K562 (cell line): ENCODE results near the gene LRRC4C. TPM values are rescaled to one million over a fixed set of nuclear protein-coding genes. Genes with fewer than 3 reads are reported as not detected.

Experiments
- ATAC-seq: fragments of 200-7000 bp; cut with Tn5 transposase; 3 replicates; pipeline ENCODE4 v1.9.1; 2020; ENCODE audit warnings: moderate library complexity
- BruUV-seq: library from RNA; stranded (reverse); fragments of 400-500 nt; replicated peaks from 2 replicates; lab custom pipeline; 2021; lab: Mats Ljungman, UMichigan
- CTCF ChIA-PET: fragments of 300-600 bp; formaldehyde crosslinking; extraction: SDS; loops from one replicate; lab custom pipeline; 2021; ENCODE audit warnings: low intra/inter-chr PET ratio; lab: Yijun Ruan, JAX
- POLR2A ChIA-PET: fragments of 300-600, 350-650 bp; sonication (Branson Sonifier 250); formaldehyde crosslinking; extraction: SDS; loops from one replicate; lab custom pipeline; 2021; ENCODE audit warnings: antibody characterized with exemption, inconsistent platforms; lab: Yijun Ruan, JAX
- DNase-seq, 4 experiments: peaks; one replicate each; pipeline versions ENCODE4 v3.0.0 to v3.0.0-alpha.2; 2011 to 2018; ENCODE audit warnings: low spot score in 3 of 4, mixed read lengths in 3 of 4; ENCODE audit errors: extremely low read depth in 1 of 4
- FAIRE-seq: peaks from 2 replicates; lab custom pipeline; 2011; peaks lifted over from hg19 to GRCh38; lab: Jason Lieb, UNC
- H2AFZ ChIP-seq: 2 replicates; pipeline ENCODE4 v1.6.0; 2011; ENCODE audit warnings: low read depth, low read length, control low read depth, inconsistent platforms
- H3K27ac ChIP-seq: fragments of 200-600 bp; 3 replicates; pipeline ENCODE4 v1.8.0; 2011; ENCODE audit warnings: low read depth, mild to moderate bottlenecking, control low read depth, inconsistent platforms, low read length, moderate library complexity, mixed read lengths; ENCODE audit errors: extremely low read depth
- H3K27me3 ChIP-seq, 2 experiments: fragments of 300-600 bp in 1 of 2; 2 replicates in 1 of 2; 3 replicates in 1 of 2; pipeline versions ENCODE4 v1.6.0 to v1.8.0; 2011; ENCODE audit warnings: inconsistent platforms in 2 of 2, low read length in 2 of 2, mild to moderate bottlenecking in 1 of 2, mixed read lengths in 1 of 2, moderate library complexity in 1 of 2; ENCODE audit not compliant: control insufficient read depth in 2 of 2, insufficient read depth in 2 of 2
- H3K36me3 ChIP-seq: fragments of 300-600 bp; 3 replicates; pipeline ENCODE4 v1.8.0; 2011; ENCODE audit warnings: mild to moderate bottlenecking, low read length, inconsistent platforms; ENCODE audit not compliant: control insufficient read depth, insufficient read depth
- H3K4me1 ChIP-seq, 2 experiments: fragments of 200-600 bp in 1 of 2; replicated peaks in 1 of 2; 2 replicates in 1 of 2; 3 replicates in 1 of 2; pipeline versions ENCODE4 v1.5.1 to v1.8.0; 2011; ENCODE audit warnings: inconsistent platforms in 2 of 2, low read length in 2 of 2, mild to moderate bottlenecking in 1 of 2, mixed read lengths in 1 of 2, moderate library complexity in 1 of 2; ENCODE audit not compliant: control insufficient read depth in 2 of 2, insufficient read depth in 2 of 2
- H3K4me2 ChIP-seq: 2 replicates; pipeline ENCODE4 v1.6.1; 2011; ENCODE audit warnings: low read length, control low read depth, inconsistent platforms, mixed read lengths; ENCODE audit not compliant: insufficient read depth
- H3K4me3 ChIP-seq: fragments of 200-600 bp; sonication (generic), shearing (Covaris generic); 2 replicates; pipeline ENCODE4 v1.5.1; 2016; ENCODE audit warnings: control low read depth, inconsistent platforms
- H3K79me2 ChIP-seq: fragments of 200-600 bp; 3 replicates; pipeline ENCODE4 v1.8.0; 2011; ENCODE audit warnings: low read length, inconsistent platforms; ENCODE audit not compliant: control insufficient read depth, insufficient read depth
- H3K9ac ChIP-seq, 2 experiments: 2 replicates each; pipeline versions ENCODE4 v1.6.0 to v1.6.1; 2011; ENCODE audit warnings: low read depth in 2 of 2, low read length in 2 of 2, control low read depth in 1 of 2, inconsistent platforms in 1 of 2, mild to moderate bottlenecking in 1 of 2, mixed read lengths in 1 of 2; ENCODE audit not compliant: insufficient read depth in 1 of 2
- H3K9me1 ChIP-seq: one replicate; pipeline ENCODE4 v1.6.0; 2011; ENCODE audit warnings: inconsistent platforms, mild to moderate bottlenecking, low read length, moderate library complexity; ENCODE audit not compliant: control insufficient read depth, insufficient read depth
- H3K9me3 ChIP-seq: replicated peaks from 2 replicates; pipeline ENCODE4 v1.5.1; 2011; ENCODE audit warnings: low read depth, low read length, inconsistent platforms; ENCODE audit not compliant: control insufficient read depth, insufficient read depth
- H4K20me1 ChIP-seq: replicated peaks from 2 replicates; pipeline ENCODE4 v1.6.1; 2011; ENCODE audit warnings: low read length, inconsistent platforms, mixed read lengths; ENCODE audit not compliant: control insufficient read depth, insufficient read depth
- BRD9 ChIP-seq: fragments of 450-650 bp; IDR thresholded peaks from 2 replicates; pipeline ENCODE4 v1.6.1; 2018; ENCODE audit warnings: low read depth; ENCODE audit not compliant: partially characterized antibody
- BRF1 ChIP-seq: IDR thresholded peaks from 3 replicates; pipeline ENCODE4 v1.6.1; 2011; ENCODE audit warnings: borderline replicate concordance, mild to moderate bottlenecking; ENCODE audit not compliant: insufficient read length; ENCODE audit errors: extremely low read depth
- CREBBP ChIP-seq: IDR thresholded peaks from one replicate; pipeline ENCODE4 v1.6.1; 2012; ENCODE audit warnings: low read depth, mild to moderate bottlenecking, control low read depth, inconsistent platforms, low read length
- EHMT2 ChIP-seq: fragments of 450-650 bp; IDR thresholded peaks from 2 replicates; pipeline ENCODE4 v1.6.1; 2018; ENCODE audit warnings: antibody characterized with exemption
- NFXL1 ChIP-seq: fragments of 450-650 bp; formaldehyde crosslinking; IDR thresholded peaks from 2 replicates; pipeline ENCODE4 v1.4.0; 2021; ENCODE audit warnings: mild to moderate bottlenecking
- NR1H2 ChIP-seq: sonication (generic); formaldehyde crosslinking; IDR thresholded peaks from 2 replicates; pipeline ENCODE4 v1.4.0; 2020; ENCODE audit warnings: mild to moderate bottlenecking, missing genetic modification reagents
- PKNOX1 ChIP-seq: fragments of 450-650 bp; IDR thresholded peaks from 2 replicates; pipeline ENCODE4 v1.6.1; 2016
- RBM17 ChIP-seq: fragments of 200-400 bp; formaldehyde crosslinking; IDR thresholded peaks from 2 replicates; pipeline ENCODE4 v1.6.1; 2017; ENCODE audit warnings: low read depth, mild to moderate bottlenecking, low read length, borderline replicate concordance
- U2AF2 ChIP-seq: fragments of 200-400 bp; formaldehyde crosslinking; optimal IDR thresholded peaks from 2 replicates; pipeline ENCODE3; 2017; ENCODE audit warnings: low read depth, mild to moderate bottlenecking, low read length
- ZFP91 ChIP-seq: sonication (generic); formaldehyde crosslinking; IDR thresholded peaks from 2 replicates; pipeline ENCODE4 v1.8.0; 2022; ENCODE audit warnings: mild to moderate bottlenecking, missing genetic modification reagents
- ZNF3 ChIP-seq: fragments of 250-450 bp; sonication (Bioruptor Pico); IDR thresholded peaks from 2 replicates; pipeline ENCODE4 v1.5.0; 2021; ENCODE audit warnings: mild to moderate bottlenecking, moderate library complexity
- WGBS: fragments of 100-300 bp; shearing (Covaris generic); methylation state at CpG from one replicate; pipeline ENCODE4 v1.1.6; 2016; ENCODE audit warnings: low coverage, mixed read lengths; ENCODE audit not compliant: insufficient coverage; ENCODE audit errors: missing lambda C conversion rate; 5-methylcytosine and 5-hydroxymethylcytosine counted together
- in situ Hi-C: fragments of 300-500 bp; cut with MboI; formaldehyde crosslinking; loops from 4 replicates; pipeline ENCODE4 v1.15.0; 2018; ENCODE audit warnings: inconsistent platforms, mixed read lengths
- intact Hi-C: fragments of 100-400 bp; cut with micrococcal nuclease; formaldehyde crosslinking; loops from 2 replicates; pipeline ENCODE4 v1.14.2; 2022
- polyA plus RNA-seq, 8 experiments: library from polyadenylated mRNA; depleted of rRNA in 4 of 8; stranded (reverse) in 5 of 8; unstranded in 3 of 8; fragments of >200 nt; fragmentation: Nextera tagmentation in 2 of 8; fragmentation: Illumina TruSeq in 1 of 8; extraction: Ambion mirVana in 2 of 8; extraction: Trizol in 1 of 8; gene quantifications; 2 replicates each; pipeline versions ENCODE4 v1.2.1 to v1.2.3, GENCODE V29; 2011 to 2014; ENCODE audit warnings: inconsistent platforms in 1 of 8, missing spikeins in 1 of 8
- total RNA-seq, 7 experiments: library from RNA; depleted of rRNA in 6 of 7; stranded (reverse); fragments of >200 nt in 6 of 7; fragmentation: Illumina TruSeq in 2 of 7; extraction: Trizol in 2 of 7; gene quantifications; 2 replicates each; pipeline versions ENCODE4 v1.2.1 to v1.2.3, GENCODE V29; 2011 to 2021; ENCODE audit warnings: low replicate concordance in 1 of 7

LRRC4C gene
- total and polyA plus RNA-seq, 9 of the 15 experiments (the other 6 are each of a cell fraction or from before 2014, with no cell fraction given) = not detected

GRCh38 chr11:40619654-40620053 is 839.8 kb downstream of the LRRC4C start:
- Histone ChIP-seq H2AFZ (no peak overlapping the region), H3K9me1 (no peaks in the 10 kb centered on the region), H3K4me2 (no peak overlapping the region), H4K20me1 (no peaks in the 10 kb centered on the region), H3K27ac (no peak overlapping the region), H3K36me3 (no peaks in the 10 kb centered on the region), H3K4me1 (no peaks in the 10 kb centered on the region), H3K79me2 (no peaks in the 10 kb centered on the region), H3K9me3 (no peaks in the 10 kb centered on the region; the same call in 1 of the 2 replicates), H3K27me3 (no peaks in the 10 kb centered on the region), H3K9ac (no peak overlapping the region), H3K4me3 (no peak overlapping the region)
- ATAC-seq (no peak), DNase-seq (no peak), FAIRE-seq (no peak)
- BruUV-seq = no TSS peak
- TF ChIP-seq CREBBP (no peak), PKNOX1 (no peak), NR1H2 (CRISPR knock-in tag) (no peak), U2AF2 (no peak)
- POLR2A ChIA-PET = no interaction called here
- WGBS = 0% methylated on average over 3 of the region's 3 CpGs
- CTCF ChIA-PET = no interaction called here
- intact Hi-C loops = no loop called here
- in situ Hi-C loops = no loop called here

- intact Hi-C loops = no loop called here
- Histone ChIP-seq H3K4me2 (no peak overlapping the region), H3K4me1 (no peaks in the 10 kb centered on the region), H3K79me2 (no peaks in the 10 kb centered on the region), H3K27me3 (no peaks in the 10 kb centered on the region), H3K4me3 (no peak overlapping the region), H4K20me1 (no peaks in the 10 kb centered on the region), H3K27ac (no peak overlapping the region), H3K9ac (no peak overlapping the region), H3K36me3 (no peaks in the 10 kb centered on the region), H3K9me3 (no peaks in the 10 kb centered on the region), H2AFZ (no peak overlapping the region), H3K9me1 (no peaks in the 10 kb centered on the region)
- 4% methylated on average over 3 of the region's 3 CpGs for WGBS
- ATAC-seq (no peak), FAIRE-seq (no peak), DNase-seq (no peak)
- in situ Hi-C loops = no loop called here
- BruUV-seq = no TSS peak
- ChIA-PET POLR2A (no interaction called here), CTCF (no interaction called here)
- TF ChIP-seq BRF1 (no peak), ZFP91 (CRISPR knock-in tag) (no peak), NFXL1 (no peak), BRD9 (no peak), EHMT2 (no peak), ZNF3 (no peak), RBM17 (no peak)
Observed at GRCh38 chr11:40606800-40607199, 852.7 kb downstream of the LRRC4C start.
